Progenitor cell of endocrine pancreas (in vitro differentiated cells): ENCODE results near the gene TREH. TPM values are rescaled to one million over a fixed set of nuclear protein-coding genes. Genes with fewer than 3 reads are reported as not detected.

ENCODE experiments used
- DNase-seq: peaks from one replicate; pipeline ENCODE4 v3.0.0; 2021; ENCODE audit warnings: low spot score; ENCODE audit not compliant: unreplicated experiment
- H3K27ac Mint-ChIP-seq: 2 replicates; pipeline ENCODE4 v1.8.0; 2021; ENCODE audit warnings: mild to moderate bottlenecking, moderate library complexity, mixed read lengths
- H3K27me3 Mint-ChIP-seq: 2 replicates; pipeline ENCODE4 v1.8.0; 2021; ENCODE audit warnings: mixed read lengths
- H3K36me3 Mint-ChIP-seq: 2 replicates; pipeline ENCODE4 v1.8.0; 2022; ENCODE audit warnings: mixed read lengths; ENCODE audit not compliant: insufficient read depth
- H3K4me1 Mint-ChIP-seq: 2 replicates; pipeline ENCODE4 v1.8.0; 2021; ENCODE audit warnings: low read depth, mixed read lengths
- H3K4me3 Mint-ChIP-seq: 2 replicates; pipeline ENCODE4 v1.8.0; 2021; ENCODE audit warnings: low read depth, mild to moderate bottlenecking, moderate library complexity, mixed read lengths
- H3K9me3 Mint-ChIP-seq: 2 replicates; pipeline ENCODE4 v1.8.0; 2021; ENCODE audit warnings: low read depth, mixed read lengths
- CTCF ChIP-seq: fragments of 200-600 bp; sonication (generic); IDR thresholded peaks from one replicate; pipeline ENCODE4 v1.5.0; 2021; ENCODE audit warnings: antibody characterized with exemption, mild to moderate bottlenecking; ENCODE audit not compliant: unreplicated experiment
- total RNA-seq: library from RNA; stranded (reverse); gene quantifications from 2 replicates; pipeline ENCODE4 v1.2.1, GENCODE V29; 2021

The TREH gene
- total RNA-seq, 1 donor from 2014 or later = not detected

GRCh38 chr11:118651820-118652219 lies 27.6 kb downstream of the TREH start:
- DNase-seq = no peak
- H3K9me3 Mint-ChIP-seq = no peaks in the 10 kb centered on the region
- no peak overlapping the region for H3K27ac Mint-ChIP-seq
- peaks cover 28% of the 10 kb centered on the region for H3K36me3 Mint-ChIP-seq
- no peak for TF ChIP-seq CTCF
- no peaks in the 10 kb centered on the region for H3K27me3 Mint-ChIP-seq
- no peaks in the 10 kb centered on the region for H3K4me1 Mint-ChIP-seq
- H3K4me3 Mint-ChIP-seq = no peak overlapping the region

- Mint-ChIP-seq H3K4me3 (no peak overlapping the region), H3K9me3 (no peaks in the 10 kb centered on the region), H3K4me1 (no peaks in the 10 kb centered on the region), H3K36me3 (peaks cover 35% of the 10 kb centered on the region), H3K27me3 (no peaks in the 10 kb centered on the region), H3K27ac (no peak overlapping the region)
- TF ChIP-seq CTCF = no peak
- no peak for DNase-seq
These were observed 29.1 kb downstream of the TREH start for GRCh38 chr11:118650366-118650765.

GRCh38 chr11:118649941-118650340 lies 29.5 kb downstream of the TREH start:
- Mint-ChIP-seq H3K36me3 (peaks cover 32% of the 10 kb centered on the region), H3K27me3 (no peaks in the 10 kb centered on the region), H3K27ac (no peak overlapping the region), H3K4me3 (no peak overlapping the region), H3K9me3 (no peaks in the 10 kb centered on the region), H3K4me1 (no peaks in the 10 kb centered on the region)
- DNase-seq = no peak
- no peak for TF ChIP-seq CTCF

- Mint-ChIP-seq H3K27me3 (no peaks in the 10 kb centered on the region), H3K9me3 (no peaks in the 10 kb centered on the region), H3K36me3 (peaks cover 31% of the 10 kb centered on the region), H3K4me3 (no peak overlapping the region), H3K4me1 (no peaks in the 10 kb centered on the region), H3K27ac (no peak overlapping the region)
- no peak for DNase-seq
- no peak for TF ChIP-seq CTCF
These were observed 31.2 kb downstream of the TREH start for GRCh38 chr11:118648291-118648690.

- no peak overlapping the region for H3K4me3 Mint-ChIP-seq
- no peak overlapping the region for H3K27ac Mint-ChIP-seq
- DNase-seq = no peak
- no peak for TF ChIP-seq CTCF
- H3K27me3 Mint-ChIP-seq = no peaks in the 10 kb centered on the region
- no peaks in the 10 kb centered on the region for H3K9me3 Mint-ChIP-seq
- peaks cover 25% of the 10 kb centered on the region for H3K36me3 Mint-ChIP-seq
- H3K4me1 Mint-ChIP-seq = no peaks in the 10 kb centered on the region
These were observed 33.1 kb downstream of the TREH start for GRCh38 chr11:118646393-118646792.
